SK-N-SH (cell line): Measurements from ENCODE around the gene ATP6V0B. TPM values are rescaled to one million over a fixed set of nuclear protein-coding genes. Genes with fewer than 3 reads are reported as not detected.

ENCODE experiments used
- CTCF ChIA-PET: fragments of 300-600, 350-600 bp; formaldehyde crosslinking; extraction: SDS; loops from one replicate; lab custom pipeline; 2021; lab: Yijun Ruan, JAX
- POLR2A ChIA-PET: fragments of 350-600 bp; sonication (Branson Sonifier 250); formaldehyde crosslinking; extraction: SDS; loops from one replicate; lab custom pipeline; 2020; ENCODE audit warnings: antibody characterized with exemption, inconsistent platforms; lab: Yijun Ruan, JAX
- DNase-seq: peaks from one replicate; pipeline ENCODE4 v3.0.0; 2012
- H2AFZ ChIP-seq: fragments of 200-600 bp; sonication (generic); 2 replicates; pipeline ENCODE4 v1.8.1; 2016; ENCODE audit warnings: antibody characterized with exemption, mild to moderate bottlenecking, low read depth
- H3F3A ChIP-seq: fragments of 200-600 bp; sonication (generic); replicated peaks from 2 replicates; pipeline ENCODE3; 2016; ENCODE audit warnings: antibody characterized with exemption, mild to moderate bottlenecking; ENCODE audit not compliant: insufficient read depth
- H3K27ac ChIP-seq, 2 experiments: fragments of 200-500 bp in 1 of 2; fragments of 200-600 bp in 1 of 2; sonication (Bioruptor generic) in 1 of 2; sonication (generic), shearing (Covaris generic) in 1 of 2; 2 replicates each; pipeline versions ENCODE4 v1.5.1 to v1.6.1; 2014 to 2016; ENCODE audit warnings: low read depth in 2 of 2, inconsistent platforms in 1 of 2, low read length in 1 of 2, mild to moderate bottlenecking in 1 of 2, mixed read lengths in 1 of 2
- H3K27me3 ChIP-seq: fragments of 200-600 bp; sonication (generic), shearing (Covaris generic); 2 replicates; pipeline ENCODE4 v1.6.1; 2016; ENCODE audit warnings: mixed run types; ENCODE audit not compliant: insufficient read depth
- H3K36me3 ChIP-seq, 2 experiments: fragments of 200-500 bp in 1 of 2; fragments of 200-600 bp in 1 of 2; sonication (Bioruptor generic) in 1 of 2; sonication (generic) in 1 of 2; replicated peaks in 1 of 2; 2 replicates each; pipeline versions ENCODE3 to v1.5.1; 2014 to 2016; ENCODE audit warnings: low read length in 1 of 2, mild to moderate bottlenecking in 1 of 2; ENCODE audit not compliant: insufficient read depth in 2 of 2, control insufficient read depth in 1 of 2
- H3K4me1 ChIP-seq, 2 experiments: fragments of 200-500 bp in 1 of 2; fragments of 200-600 bp in 1 of 2; sonication (Bioruptor generic) in 1 of 2; sonication (generic), shearing (Covaris generic) in 1 of 2; 2 replicates each; pipeline versions ENCODE4 v1.5.1 to v1.6.1; 2014 to 2016; ENCODE audit warnings: low read depth in 1 of 2, low read length in 1 of 2, mixed run types in 1 of 2; ENCODE audit not compliant: insufficient read depth in 2 of 2, control insufficient read depth in 1 of 2
- H3K4me2 ChIP-seq: fragments of 200-600 bp; sonication (generic), shearing (Covaris generic); 2 replicates; pipeline ENCODE4 v1.6.1; 2017; ENCODE audit warnings: mixed run types
- H3K4me3 ChIP-seq, 2 experiments: fragments of 200-500 bp in 1 of 2; fragments of 200-600 bp in 1 of 2; sonication (Bioruptor generic) in 1 of 2; sonication (generic), shearing (Covaris generic) in 1 of 2; 2 replicates each; pipeline versions ENCODE4 v1.5.1 to v1.8.1; 2014 to 2016; ENCODE audit warnings: low read depth in 2 of 2, inconsistent platforms in 1 of 2, low read length in 1 of 2, mild to moderate bottlenecking in 1 of 2, mixed read lengths in 1 of 2, moderate library complexity in 1 of 2
- H3K79me2 ChIP-seq: fragments of 200-600 bp; sonication (generic); 2 replicates; pipeline ENCODE4 v1.8.1; 2017; ENCODE audit warnings: mild to moderate bottlenecking; ENCODE audit not compliant: insufficient read depth
- H3K9ac ChIP-seq: fragments of 200-600 bp; sonication (generic); 2 replicates; pipeline ENCODE4 v1.6.1; 2017; ENCODE audit warnings: mixed run types
- H3K9me2 ChIP-seq: fragments of 200-600 bp; sonication (generic); 2 replicates; pipeline ENCODE4 v1.6.1; 2017; ENCODE audit warnings: mixed run types
- H3K9me3 ChIP-seq: fragments of 200-600 bp; sonication (generic); 2 replicates; pipeline ENCODE4 v1.6.1; 2017; ENCODE audit warnings: mixed run types, mild to moderate bottlenecking, moderate library complexity
- H4K20me1 ChIP-seq: fragments of 200-600 bp; sonication (generic); 2 replicates; pipeline ENCODE4 v1.6.1; 2017; ENCODE audit warnings: mild to moderate bottlenecking, mixed run types; ENCODE audit not compliant: insufficient read depth
- CHD2 ChIP-seq: fragments of 150-350 bp; IDR thresholded peaks from 2 replicates; pipeline ENCODE4 v1.6.1; 2018; ENCODE audit warnings: low read length; ENCODE audit not compliant: partially characterized antibody
- EP300 ChIP-seq, 2 experiments: IDR thresholded peaks; 2 replicates each; pipeline versions ENCODE4 v1.4.0 to v1.6.1; 2012; ENCODE audit warnings: borderline replicate concordance in 1 of 2, low read depth in 1 of 2, low read length in 1 of 2
- EZH2phosphoT487 ChIP-seq: fragments of 200-600 bp; sonication (generic); IDR thresholded peaks from 2 replicates; pipeline ENCODE4 v1.6.1; 2017; ENCODE audit warnings: low read depth, mixed run types, mild to moderate bottlenecking, antibody characterized with exemption, moderate library complexity, borderline replicate concordance
- FOSL2 ChIP-seq: IDR thresholded peaks from 2 replicates; pipeline ENCODE4 v1.4.0; 2012; ENCODE audit warnings: low read depth, mild to moderate bottlenecking, moderate library complexity, borderline replicate concordance
- FOXJ3 ChIP-seq: sonication (generic); formaldehyde crosslinking; IDR thresholded peaks from 2 replicates; pipeline ENCODE4 v1.5.1; 2020; ENCODE audit warnings: mild to moderate bottlenecking, missing genetic modification reagents
- JUND ChIP-seq: IDR thresholded peaks from 2 replicates; pipeline ENCODE4 v1.4.0; 2012
- MXI1 ChIP-seq: IDR thresholded peaks from 2 replicates; pipeline ENCODE4 v1.6.1; 2012; ENCODE audit warnings: mild to moderate bottlenecking, low read depth, low read length, improper control_type of control experiment
- NRF1 ChIP-seq: IDR thresholded peaks from 2 replicates; pipeline ENCODE4 v1.6.1; 2012; ENCODE audit warnings: low read depth, mild to moderate bottlenecking, low read length
- RCOR1 ChIP-seq: fragments of 150-350 bp; IDR thresholded peaks from 2 replicates; pipeline ENCODE4 v1.6.1; 2017; ENCODE audit warnings: antibody characterized with exemption, low read length
- RFX5 ChIP-seq: IDR thresholded peaks from 2 replicates; pipeline ENCODE4 v1.6.1; 2012; ENCODE audit warnings: mild to moderate bottlenecking, improper control_type of control experiment, low read length
- SIN3A ChIP-seq: IDR thresholded peaks from 2 replicates; pipeline ENCODE4 v1.6.1; 2012; ENCODE audit warnings: low read depth, mild to moderate bottlenecking, low read length, moderate library complexity, borderline replicate concordance
- SMC3 ChIP-seq: IDR thresholded peaks from 2 replicates; pipeline ENCODE4 v1.6.1; 2012; ENCODE audit warnings: low read depth, low read length, improper control_type of control experiment
- TAF1 ChIP-seq: IDR thresholded peaks from 2 replicates; pipeline ENCODE4 v1.6.1; 2012; ENCODE audit warnings: low read depth, mild to moderate bottlenecking, low read length, moderate library complexity, borderline replicate concordance
- YY1 ChIP-seq: IDR thresholded peaks from 2 replicates; pipeline ENCODE4 v1.4.0; 2012; ENCODE audit warnings: low read depth, mild to moderate bottlenecking
- WGBS: methylation state at CpG from one replicate; pipeline ENCODE4 v1.1.6; 2017; ENCODE audit warnings: low lambda C conversion rate; 5-methylcytosine and 5-hydroxymethylcytosine counted together
- polyA plus RNA-seq, 3 experiments: library from polyadenylated mRNA; depleted of rRNA; stranded (reverse); fragments of >200 nt; gene quantifications; 2 replicates each; pipeline ENCODE4 v1.2.3, GENCODE V29; 2012
- TF ChIP-seq, protein P1 (sequence below): IDR thresholded peaks from 2 replicates; pipeline ENCODE4 v1.6.1; 2012; ENCODE audit warnings: mild to moderate bottlenecking, low read depth, low read length, moderate library complexity
- TF ChIP-seq, protein P2 (sequence below): fragments of 150-350 bp; IDR thresholded peaks from 2 replicates; pipeline ENCODE4 v1.6.1; 2017; ENCODE audit warnings: antibody characterized with exemption, low read length, low read depth, borderline replicate concordance
- TF ChIP-seq, protein P3 (sequence below): IDR thresholded peaks from 2 replicates; pipeline ENCODE4 v1.4.0; 2012; ENCODE audit warnings: low read depth
- TF ChIP-seq, protein P4 (sequence below): IDR thresholded peaks from 2 replicates; pipeline ENCODE4 v1.4.0; 2012; ENCODE audit warnings: low read depth, borderline replicate concordance

ATP6V0B gene
- polyA plus RNA-seq, 1 of the 3 experiments (the other 2 are of a cell fraction): 180 TPM

DNA sequence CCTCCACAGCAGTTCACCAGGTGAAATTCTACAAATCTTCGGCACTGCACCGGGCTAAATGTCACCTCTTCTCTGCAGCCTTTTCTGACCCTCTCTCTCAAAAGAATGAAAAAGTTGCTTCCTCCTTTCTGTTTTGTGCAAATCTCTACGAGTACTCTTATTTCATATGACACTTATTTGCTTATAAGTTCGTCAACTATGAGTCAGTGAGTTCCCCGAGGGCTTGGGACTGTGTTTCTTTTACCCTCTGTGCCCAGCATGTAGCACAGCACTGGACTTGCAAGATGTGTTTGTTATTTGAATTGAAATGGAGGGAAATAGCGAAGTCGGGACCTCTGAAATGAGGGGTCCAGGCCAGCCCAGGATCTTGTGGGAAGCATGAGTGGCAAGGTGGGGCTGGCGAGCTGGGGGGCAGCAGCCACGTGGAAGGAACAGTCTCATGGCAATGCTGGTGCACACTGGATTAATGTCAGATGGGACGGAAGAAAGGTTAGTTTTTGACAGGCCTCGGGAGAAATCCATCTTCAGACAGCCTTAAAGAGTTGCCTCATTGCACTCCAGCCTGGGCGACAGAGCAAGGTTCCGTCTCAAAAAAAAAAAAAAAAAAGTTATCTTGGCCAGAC is 50.3 kb downstream of the ATP6V0B start (continued):
- TF ChIP-seq, protein P1, sequence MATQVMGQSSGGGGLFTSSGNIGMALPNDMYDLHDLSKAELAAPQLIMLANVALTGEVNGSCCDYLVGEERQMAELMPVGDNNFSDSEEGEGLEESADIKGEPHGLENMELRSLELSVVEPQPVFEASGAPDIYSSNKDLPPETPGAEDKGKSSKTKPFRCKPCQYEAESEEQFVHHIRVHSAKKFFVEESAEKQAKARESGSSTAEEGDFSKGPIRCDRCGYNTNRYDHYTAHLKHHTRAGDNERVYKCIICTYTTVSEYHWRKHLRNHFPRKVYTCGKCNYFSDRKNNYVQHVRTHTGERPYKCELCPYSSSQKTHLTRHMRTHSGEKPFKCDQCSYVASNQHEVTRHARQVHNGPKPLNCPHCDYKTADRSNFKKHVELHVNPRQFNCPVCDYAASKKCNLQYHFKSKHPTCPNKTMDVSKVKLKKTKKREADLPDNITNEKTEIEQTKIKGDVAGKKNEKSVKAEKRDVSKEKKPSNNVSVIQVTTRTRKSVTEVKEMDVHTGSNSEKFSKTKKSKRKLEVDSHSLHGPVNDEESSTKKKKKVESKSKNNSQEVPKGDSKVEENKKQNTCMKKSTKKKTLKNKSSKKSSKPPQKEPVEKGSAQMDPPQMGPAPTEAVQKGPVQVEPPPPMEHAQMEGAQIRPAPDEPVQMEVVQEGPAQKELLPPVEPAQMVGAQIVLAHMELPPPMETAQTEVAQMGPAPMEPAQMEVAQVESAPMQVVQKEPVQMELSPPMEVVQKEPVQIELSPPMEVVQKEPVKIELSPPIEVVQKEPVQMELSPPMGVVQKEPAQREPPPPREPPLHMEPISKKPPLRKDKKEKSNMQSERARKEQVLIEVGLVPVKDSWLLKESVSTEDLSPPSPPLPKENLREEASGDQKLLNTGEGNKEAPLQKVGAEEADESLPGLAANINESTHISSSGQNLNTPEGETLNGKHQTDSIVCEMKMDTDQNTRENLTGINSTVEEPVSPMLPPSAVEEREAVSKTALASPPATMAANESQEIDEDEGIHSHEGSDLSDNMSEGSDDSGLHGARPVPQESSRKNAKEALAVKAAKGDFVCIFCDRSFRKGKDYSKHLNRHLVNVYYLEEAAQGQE: no peak
- no peak for TF ChIP-seq EP300 (IDR thresholded peaks at IDR 0.05; ENCODE audit: borderline replicate concordance in 1 of 2, low read depth in 1 of 2, low read length in 1 of 2)

DNA sequence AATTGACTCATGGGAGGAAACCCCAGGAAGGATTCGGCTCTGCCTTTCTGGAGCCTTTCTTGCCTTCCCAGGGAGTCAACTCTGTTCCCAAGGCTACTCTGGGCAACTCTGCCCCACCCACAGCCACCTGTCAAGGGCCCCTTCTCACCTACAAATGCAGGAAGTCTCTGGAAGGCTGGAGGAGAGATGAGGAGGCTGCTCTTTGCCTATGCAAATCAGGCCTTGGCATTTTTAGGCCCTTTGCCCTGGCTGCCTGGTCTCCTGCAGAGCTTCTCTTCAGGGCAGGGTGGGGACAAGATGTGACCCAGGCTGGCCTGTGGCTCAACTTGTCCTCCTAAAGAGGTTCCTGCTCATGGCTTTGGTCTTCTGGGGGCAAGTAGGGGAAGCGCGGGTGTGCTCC is 51.1 kb downstream of the ATP6V0B start:
- H3K4me3 ChIP-seq: no peak overlapping the region
- H3K27me3 ChIP-seq: no peaks in the 10 kb centered on the region
- no peak overlapping the region for H3K4me2 ChIP-seq
- H4K20me1 ChIP-seq: no peaks in the 10 kb centered on the region
- 82% methylated on average over 3 of the region's 3 CpGs for WGBS
- H3K36me3 ChIP-seq: no peaks in the 10 kb centered on the region
- H3F3A ChIP-seq: no peaks in the 10 kb centered on the region
- H3K9ac ChIP-seq: no peak overlapping the region
- H3K27ac ChIP-seq: no peak overlapping the region
- H2AFZ ChIP-seq: no peak overlapping the region
- H3K79me2 ChIP-seq: no peaks in the 10 kb centered on the region
- TF ChIP-seq YY1 (no peak), MXI1 (no peak), NRF1 (no peak)
- no peak for DNase-seq
- no peaks in the 10 kb centered on the region for H3K9me2 ChIP-seq
- ChIA-PET CTCF (interaction anchor here (0.7 to 25.6 kb wide), 3 partner anchors 11 to 28 kb away, joined by 3 to 598 read pairs (median 23); partner anchors contain the start of gene CCDC24), POLR2A (no interaction called here)
- peaks cover 5 to 21% of the 10 kb centered on the region in 2 experiments; a peak in 1 of 4 replicates for H3K4me1 ChIP-seq
- no peaks in the 10 kb centered on the region for H3K9me3 ChIP-seq

DNA sequence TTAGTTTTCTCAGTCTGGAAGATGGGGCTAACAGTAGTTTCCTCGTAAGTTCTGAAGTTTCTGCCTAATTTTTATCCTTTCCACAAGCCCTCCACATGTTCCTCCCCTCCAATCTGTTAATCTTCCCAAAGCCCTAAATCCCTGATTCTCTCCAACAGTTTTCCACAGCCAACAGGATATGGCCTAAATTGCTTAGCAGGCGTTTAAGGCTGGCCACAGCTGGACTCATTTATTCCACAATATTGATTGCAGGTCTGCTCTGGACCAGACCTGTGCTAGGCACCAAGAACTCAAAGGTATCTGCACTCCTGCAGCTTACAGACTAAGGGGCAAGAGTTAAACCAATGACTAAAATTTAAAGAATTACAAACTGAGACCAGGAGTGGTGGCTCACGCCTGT is 52.6 kb downstream of the ATP6V0B start:
- no peaks in the 10 kb centered on the region for H3K36me3 ChIP-seq
- no peak overlapping the region for H3K9ac ChIP-seq
- ChIA-PET POLR2A (no interaction called here), CTCF (interaction anchor here (1.0 to 25.6 kb wide), 3 partner anchors 9 to 264 kb away, joined by 3 to 598 read pairs (median 23); partner anchors contain the start of gene CCDC24)
- H3K79me2 ChIP-seq: no peaks in the 10 kb centered on the region
- no peak overlapping the region for H2AFZ ChIP-seq
- no peak overlapping the region for H3K27ac ChIP-seq
- 92% methylated on average over 3 of the region's 3 CpGs for WGBS
- peaks cover 3% of the 10 kb centered on the region for H3F3A ChIP-seq
- H3K9me2 ChIP-seq: no peaks in the 10 kb centered on the region
- no peak overlapping the region for H3K4me3 ChIP-seq
- no peak overlapping the region for H3K4me2 ChIP-seq
- H3K27me3 ChIP-seq: no peaks in the 10 kb centered on the region
- peaks cover 11 to 34% of the 10 kb centered on the region in 2 experiments; a peak in 2 of 4 replicates for H3K4me1 ChIP-seq
- no peak for DNase-seq
- no peaks in the 10 kb centered on the region for H3K9me3 ChIP-seq
- H4K20me1 ChIP-seq: no peaks in the 10 kb centered on the region
- no peak for TF ChIP-seq CHD2
- TF ChIP-seq, protein P2, sequence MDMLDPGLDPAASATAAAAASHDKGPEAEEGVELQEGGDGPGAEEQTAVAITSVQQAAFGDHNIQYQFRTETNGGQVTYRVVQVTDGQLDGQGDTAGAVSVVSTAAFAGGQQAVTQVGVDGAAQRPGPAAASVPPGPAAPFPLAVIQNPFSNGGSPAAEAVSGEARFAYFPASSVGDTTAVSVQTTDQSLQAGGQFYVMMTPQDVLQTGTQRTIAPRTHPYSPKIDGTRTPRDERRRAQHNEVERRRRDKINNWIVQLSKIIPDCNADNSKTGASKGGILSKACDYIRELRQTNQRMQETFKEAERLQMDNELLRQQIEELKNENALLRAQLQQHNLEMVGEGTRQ: no peak
- TF ChIP-seq FOXJ3 (CRISPR knock-in tag): no peak
- TF ChIP-seq EZH2phosphoT487: no peak
- TF ChIP-seq RFX5: no peak
- TF ChIP-seq SMC3: no peak
- no peak for TF ChIP-seq TAF1
- TF ChIP-seq RCOR1: no peak
- no peak for TF ChIP-seq SIN3A
- TF ChIP-seq, protein P3, sequence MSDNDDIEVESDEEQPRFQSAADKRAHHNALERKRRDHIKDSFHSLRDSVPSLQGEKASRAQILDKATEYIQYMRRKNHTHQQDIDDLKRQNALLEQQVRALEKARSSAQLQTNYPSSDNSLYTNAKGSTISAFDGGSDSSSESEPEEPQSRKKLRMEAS: no peak
- no peak for TF ChIP-seq JUND
- TF ChIP-seq FOSL2: no peak
- TF ChIP-seq, protein P4, sequence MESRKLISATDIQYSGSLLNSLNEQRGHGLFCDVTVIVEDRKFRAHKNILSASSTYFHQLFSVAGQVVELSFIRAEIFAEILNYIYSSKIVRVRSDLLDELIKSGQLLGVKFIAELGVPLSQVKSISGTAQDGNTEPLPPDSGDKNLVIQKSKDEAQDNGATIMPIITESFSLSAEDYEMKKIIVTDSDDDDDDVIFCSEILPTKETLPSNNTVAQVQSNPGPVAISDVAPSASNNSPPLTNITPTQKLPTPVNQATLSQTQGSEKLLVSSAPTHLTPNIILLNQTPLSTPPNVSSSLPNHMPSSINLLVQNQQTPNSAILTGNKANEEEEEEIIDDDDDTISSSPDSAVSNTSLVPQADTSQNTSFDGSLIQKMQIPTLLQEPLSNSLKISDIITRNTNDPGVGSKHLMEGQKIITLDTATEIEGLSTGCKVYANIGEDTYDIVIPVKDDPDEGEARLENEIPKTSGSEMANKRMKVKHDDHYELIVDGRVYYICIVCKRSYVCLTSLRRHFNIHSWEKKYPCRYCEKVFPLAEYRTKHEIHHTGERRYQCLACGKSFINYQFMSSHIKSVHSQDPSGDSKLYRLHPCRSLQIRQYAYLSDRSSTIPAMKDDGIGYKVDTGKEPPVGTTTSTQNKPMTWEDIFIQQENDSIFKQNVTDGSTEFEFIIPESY: no peak
